Astrocyte (in vitro differentiated cells and primary cell): Measurements from ENCODE around the gene NFATC1. TPM values are rescaled to one million over a fixed set of nuclear protein-coding genes. Genes with fewer than 3 reads are reported as not detected.

Experiments used
- DNase-seq: peaks from one replicate; pipeline ENCODE4 v3.0.0-alpha.2; 2010; ENCODE audit warnings: low read depth
- FAIRE-seq: peaks from 2 replicates; lab custom pipeline; 2011; peaks lifted over from hg19 to GRCh38; lab: Jason Lieb, UNC
- H2AFZ ChIP-seq: 2 replicates; pipeline ENCODE4 v1.6.0; 2012; ENCODE audit warnings: low read depth, low read length, inconsistent platforms
- H3K27ac ChIP-seq: 2 replicates; pipeline ENCODE4 v1.5.1; 2011; ENCODE audit warnings: low read depth, low read length, inconsistent platforms
- H3K27me3 ChIP-seq: 2 replicates; pipeline ENCODE4 v1.6.0; 2011; ENCODE audit warnings: low read length, inconsistent platforms; ENCODE audit not compliant: insufficient read depth
- H3K36me3 ChIP-seq: 2 replicates; pipeline ENCODE4 v1.5.1; 2011; ENCODE audit warnings: low read length, inconsistent platforms; ENCODE audit not compliant: insufficient read depth
- H3K4me1 ChIP-seq: 2 replicates; pipeline ENCODE4 v1.5.1; 2011; ENCODE audit warnings: low read length, inconsistent platforms; ENCODE audit not compliant: insufficient read depth
- H3K4me2 ChIP-seq: 2 replicates; pipeline ENCODE4 v1.6.0; 2012; ENCODE audit warnings: low read length, inconsistent platforms
- H3K4me3 ChIP-seq: 2 replicates; pipeline ENCODE4 v1.5.1; 2011; ENCODE audit warnings: low read depth, mild to moderate bottlenecking, low read length, inconsistent platforms; ENCODE audit not compliant: insufficient read depth
- H3K79me2 ChIP-seq: 2 replicates; pipeline ENCODE4 v1.6.0; 2012; ENCODE audit warnings: mild to moderate bottlenecking, low read length, inconsistent platforms; ENCODE audit not compliant: insufficient read depth
- H3K9ac ChIP-seq: 2 replicates; pipeline ENCODE4 v1.6.0; 2012; ENCODE audit warnings: mild to moderate bottlenecking, low read length, inconsistent platforms
- H3K9me3 ChIP-seq: 2 replicates; pipeline ENCODE4 v1.5.1; 2012; ENCODE audit warnings: low read depth, mild to moderate bottlenecking, low read length, inconsistent platforms; ENCODE audit not compliant: insufficient read depth
- H4K20me1 ChIP-seq: 2 replicates; pipeline ENCODE4 v1.6.0; 2012; ENCODE audit warnings: low read length, inconsistent platforms; ENCODE audit not compliant: insufficient read depth
- H3K27ac Mint-ChIP-seq: one replicate; pipeline ENCODE4 v1.8.0; 2021; ENCODE audit warnings: mild to moderate bottlenecking, mixed read lengths; ENCODE audit not compliant: unreplicated experiment
- H3K27me3 Mint-ChIP-seq: one replicate; pipeline ENCODE4 v1.8.0; 2021; ENCODE audit warnings: low read depth, mixed read lengths; ENCODE audit not compliant: unreplicated experiment
- H3K36me3 Mint-ChIP-seq: one replicate; pipeline ENCODE4 v1.8.0; 2021; ENCODE audit warnings: low read depth, mixed read lengths; ENCODE audit not compliant: unreplicated experiment
- H3K4me1 Mint-ChIP-seq: one replicate; pipeline ENCODE4 v1.8.0; 2021; ENCODE audit warnings: low read depth, mixed read lengths; ENCODE audit not compliant: unreplicated experiment
- H3K4me3 Mint-ChIP-seq: one replicate; pipeline ENCODE4 v1.8.0; 2021; ENCODE audit warnings: mild to moderate bottlenecking, moderate library complexity, mixed read lengths; ENCODE audit not compliant: unreplicated experiment
- H3K9me3 Mint-ChIP-seq: one replicate; pipeline ENCODE4 v1.8.0; 2021; ENCODE audit warnings: mild to moderate bottlenecking, mixed read lengths; ENCODE audit not compliant: unreplicated experiment
- EZH2 ChIP-seq: IDR thresholded peaks from 2 replicates; pipeline ENCODE4 v1.6.1; 2012; ENCODE audit warnings: mild to moderate bottlenecking, low read length, inconsistent platforms; ENCODE audit not compliant: insufficient read depth
- total RNA-seq: library from RNA; stranded (reverse); gene quantifications from 2 replicates; pipeline ENCODE4 v1.2.1, GENCODE V29; 2021
- TF ChIP-seq, protein P1 (sequence below): IDR thresholded peaks from 2 replicates; pipeline ENCODE4 v1.5.1; 2011; ENCODE audit warnings: low read depth, mild to moderate bottlenecking, inconsistent platforms, low read length, moderate library complexity; ENCODE audit not compliant: insufficient read depth

Gene NFATC1
- total RNA-seq, 1 donor from 2014 or later = 11.0 TPM

GRCh38 chr18:79538635-79539034, 142.9 kb downstream of the NFATC1 start:
- Histone ChIP-seq H3K27me3 (peaks cover 29% of the 10 kb centered on the region), H3K4me2 (no peak overlapping the region), H2AFZ (no peak overlapping the region), H3K9me3 (peaks cover 5% of the 10 kb centered on the region), H3K79me2 (no peaks in the 10 kb centered on the region), H3K27ac (no peak overlapping the region), H4K20me1 (no peaks in the 10 kb centered on the region), H3K9ac (no peak overlapping the region), H3K4me1 (no peaks in the 10 kb centered on the region), H3K36me3 (no peaks in the 10 kb centered on the region), H3K4me3 (no peak overlapping the region)
- Mint-ChIP-seq H3K4me1 (no peaks in the 10 kb centered on the region), H3K27ac (no peak overlapping the region), H3K9me3 (peaks cover 13% of the 10 kb centered on the region), H3K4me3 (no peak overlapping the region), H3K27me3 (peaks cover 30% of the 10 kb centered on the region), H3K36me3 (no peaks in the 10 kb centered on the region)
- FAIRE-seq = no peak
- TF ChIP-seq, protein P1, sequence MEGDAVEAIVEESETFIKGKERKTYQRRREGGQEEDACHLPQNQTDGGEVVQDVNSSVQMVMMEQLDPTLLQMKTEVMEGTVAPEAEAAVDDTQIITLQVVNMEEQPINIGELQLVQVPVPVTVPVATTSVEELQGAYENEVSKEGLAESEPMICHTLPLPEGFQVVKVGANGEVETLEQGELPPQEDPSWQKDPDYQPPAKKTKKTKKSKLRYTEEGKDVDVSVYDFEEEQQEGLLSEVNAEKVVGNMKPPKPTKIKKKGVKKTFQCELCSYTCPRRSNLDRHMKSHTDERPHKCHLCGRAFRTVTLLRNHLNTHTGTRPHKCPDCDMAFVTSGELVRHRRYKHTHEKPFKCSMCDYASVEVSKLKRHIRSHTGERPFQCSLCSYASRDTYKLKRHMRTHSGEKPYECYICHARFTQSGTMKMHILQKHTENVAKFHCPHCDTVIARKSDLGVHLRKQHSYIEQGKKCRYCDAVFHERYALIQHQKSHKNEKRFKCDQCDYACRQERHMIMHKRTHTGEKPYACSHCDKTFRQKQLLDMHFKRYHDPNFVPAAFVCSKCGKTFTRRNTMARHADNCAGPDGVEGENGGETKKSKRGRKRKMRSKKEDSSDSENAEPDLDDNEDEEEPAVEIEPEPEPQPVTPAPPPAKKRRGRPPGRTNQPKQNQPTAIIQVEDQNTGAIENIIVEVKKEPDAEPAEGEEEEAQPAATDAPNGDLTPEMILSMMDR = no peak
- no peak for TF ChIP-seq EZH2
- no peak for DNase-seq

GRCh38 chr18:79540161-79540903, 144.6 kb downstream of the NFATC1 start:
- no peak overlapping the region for H2AFZ ChIP-seq
- TF ChIP-seq EZH2 = no peak
- TF ChIP-seq, protein P1 = no peak
- FAIRE-seq (no peak), DNase-seq (no peak)
- no peaks in the 10 kb centered on the region for H4K20me1 ChIP-seq
- no peaks in the 10 kb centered on the region for H3K4me1 ChIP-seq
- no peak overlapping the region for H3K4me2 ChIP-seq
- H3K27me3 ChIP-seq = peaks cover 22% of the 10 kb centered on the region
- Mint-ChIP-seq H3K27ac (no peak overlapping the region), H3K4me1 (no peaks in the 10 kb centered on the region), H3K4me3 (no peak overlapping the region), H3K36me3 (no peaks in the 10 kb centered on the region), H3K9me3 (peaks cover 13% of the 10 kb centered on the region), H3K27me3 (peaks cover 24% of the 10 kb centered on the region)
- H3K36me3 ChIP-seq = no peaks in the 10 kb centered on the region
- no peak overlapping the region for H3K4me3 ChIP-seq
- no peak overlapping the region for H3K9ac ChIP-seq
- H3K9me3 ChIP-seq = peaks cover 5% of the 10 kb centered on the region
- H3K27ac ChIP-seq = no peak overlapping the region
- no peaks in the 10 kb centered on the region for H3K79me2 ChIP-seq

GRCh38 chr18:79540904-79541282, 145.2 kb downstream of the NFATC1 start:
- TF ChIP-seq, protein P1 = no peak
- no peak for TF ChIP-seq EZH2
- no peak for DNase-seq

More at GRCh38 chr18:79540904-79541282, 145.2 kb downstream of the NFATC1 start:
- no peak overlapping the region for H3K27ac Mint-ChIP-seq
- Histone ChIP-seq H3K79me2 (no peaks in the 10 kb centered on the region), H2AFZ (no peak overlapping the region), H3K4me3 (no peak overlapping the region), H3K9me3 (peaks cover 5% of the 10 kb centered on the region), H3K27me3 (peaks cover 20% of the 10 kb centered on the region), H3K36me3 (no peaks in the 10 kb centered on the region), H3K4me2 (no peak overlapping the region), H4K20me1 (no peaks in the 10 kb centered on the region), H3K4me1 (no peaks in the 10 kb centered on the region), H3K9ac (no peak overlapping the region), H3K27ac (no peak overlapping the region)
- H3K4me3 Mint-ChIP-seq = no peak overlapping the region
- H3K9me3 Mint-ChIP-seq = peaks cover 13% of the 10 kb centered on the region
- FAIRE-seq = no peak
- no peaks in the 10 kb centered on the region for H3K4me1 Mint-ChIP-seq
- no peaks in the 10 kb centered on the region for H3K36me3 Mint-ChIP-seq
- H3K27me3 Mint-ChIP-seq = peaks cover 22% of the 10 kb centered on the region
